PC-3 (cell line): Measurements from ENCODE around the gene NIPAL3. TPM values are rescaled to one million over a fixed set of nuclear protein-coding genes. Genes with fewer than 3 reads are reported as not detected.
A peak's percentile ranks its signal among the peaks of the same experiment; 100 is the strongest.

Experiments
- ATAC-seq: fragments of 200-7000 bp; cut with Tn5 transposase; 2 replicates; pipeline ENCODE4 v1.9.1; 2020; ENCODE audit warnings: mild to moderate bottlenecking, moderate library complexity
- BruUV-seq: library from RNA; stranded (reverse); fragments of 400-500 nt; replicated peaks from 2 replicates; lab custom pipeline; 2021; lab: Mats Ljungman, UMichigan
- CTCF ChIA-PET: fragments of 300-600 bp; sonication (Branson Sonifier 250); formaldehyde crosslinking; loops from one replicate; lab custom pipeline; 2022; ENCODE audit warnings: antibody characterized with exemption; lab: Charles Lee
- POLR2A ChIA-PET: fragments of 300-600 bp; sonication (Branson Sonifier 250); formaldehyde crosslinking; loops from one replicate; lab custom pipeline; 2022; ENCODE audit warnings: antibody characterized with exemption; ENCODE audit not compliant: unreplicated experiment; lab: Charles Lee
- DNase-seq: peaks from one replicate; pipeline ENCODE4 v3.0.0-alpha.2; 2015
- H2AFZ ChIP-seq: fragments of 300-600 bp; sonication (generic); 2 replicates; pipeline ENCODE4 v1.6.0; 2016; ENCODE audit warnings: antibody characterized with exemption, low read length
- H3F3A ChIP-seq: fragments of 300-600 bp; sonication (generic); one replicate; pipeline ENCODE4 v1.6.0; 2017; ENCODE audit warnings: antibody characterized with exemption, low read length, control low read depth, mild to moderate bottlenecking; ENCODE audit not compliant: unreplicated experiment
- H3K27ac ChIP-seq: fragments of 300-600 bp; sonication (generic); 2 replicates; pipeline ENCODE4 v1.5.1; 2016; ENCODE audit warnings: mild to moderate bottlenecking, low read length
- H3K27me3 ChIP-seq: fragments of 300-600 bp; sonication (generic); 2 replicates; pipeline ENCODE4 v1.6.1; 2016; ENCODE audit warnings: low read length, mixed read lengths
- H3K36me3 ChIP-seq: fragments of 300-600 bp; sonication (generic); 2 replicates; pipeline ENCODE4 v1.6.1; 2016; ENCODE audit warnings: low read depth, mixed run types, low read length, mixed read lengths
- H3K4me1 ChIP-seq: fragments of 300-600 bp; sonication (generic); 2 replicates; pipeline ENCODE4 v1.5.1; 2016; ENCODE audit warnings: low read length; ENCODE audit not compliant: insufficient read depth
- H3K4me2 ChIP-seq: fragments of 300-600 bp; sonication (generic); 2 replicates; pipeline ENCODE4 v1.6.0; 2016; ENCODE audit warnings: low read length
- H3K4me3 ChIP-seq: fragments of 300-600 bp; sonication (generic); 2 replicates; pipeline ENCODE4 v1.5.1; 2016; ENCODE audit warnings: mild to moderate bottlenecking, low read length, mixed read lengths
- H3K79me2 ChIP-seq: fragments of 300-600 bp; sonication (generic); 2 replicates; pipeline ENCODE4 v1.6.1; 2017; ENCODE audit warnings: low read length, mixed read lengths
- H3K9ac ChIP-seq: fragments of 300-600 bp; sonication (generic); 2 replicates; pipeline ENCODE4 v1.6.0; 2016; ENCODE audit warnings: mild to moderate bottlenecking, low read length
- H3K9me2 ChIP-seq: fragments of 300-600 bp; sonication (generic); replicated peaks from 2 replicates; pipeline ENCODE4 v1.6.1; 2016; ENCODE audit warnings: mixed run types, low read length, mixed read lengths
- H3K9me3 ChIP-seq: fragments of 300-600 bp; sonication (generic); 2 replicates; pipeline ENCODE4 v1.6.1; 2016; ENCODE audit warnings: low read length, mixed read lengths
- H4K20me1 ChIP-seq: fragments of 300-600 bp; sonication (generic); 2 replicates; pipeline ENCODE4 v1.6.1; 2016; ENCODE audit warnings: low read length, mixed read lengths
- CTCF ChIP-seq: fragments of 300-600 bp; sonication (generic); conservative IDR thresholded peaks from 2 replicates; pipeline ENCODE4 v1.5.1; 2017; ENCODE audit warnings: antibody characterized with exemption, low read depth, mild to moderate bottlenecking, low read length
- EZH2 ChIP-seq: fragments of 300-600 bp; sonication (generic); IDR thresholded peaks from one replicate; pipeline ENCODE4 v1.6.1; 2017; ENCODE audit warnings: antibody characterized with exemption, mild to moderate bottlenecking, low read length; ENCODE audit not compliant: unreplicated experiment
- EZH2phosphoT487 ChIP-seq: fragments of 300-600 bp; sonication (generic); IDR thresholded peaks from 2 replicates; pipeline ENCODE4 v1.6.1; 2018; ENCODE audit warnings: mild to moderate bottlenecking, antibody characterized with exemption, low read length, borderline replicate concordance
- intact Hi-C: fragments of 100-400 bp; cut with micrococcal nuclease; formaldehyde crosslinking; loops from 2 replicates; pipeline ENCODE4 v1.9.0; 2023
- total RNA-seq: library from RNA; depleted of rRNA; stranded (reverse); fragments of >200 nt; gene quantifications from 2 replicates; pipeline ENCODE4 v1.2.3, GENCODE V29; 2014

Gene NIPAL3
- total RNA-seq, 1 experiment from 2014 or later: 35.2 TPM

DNA sequence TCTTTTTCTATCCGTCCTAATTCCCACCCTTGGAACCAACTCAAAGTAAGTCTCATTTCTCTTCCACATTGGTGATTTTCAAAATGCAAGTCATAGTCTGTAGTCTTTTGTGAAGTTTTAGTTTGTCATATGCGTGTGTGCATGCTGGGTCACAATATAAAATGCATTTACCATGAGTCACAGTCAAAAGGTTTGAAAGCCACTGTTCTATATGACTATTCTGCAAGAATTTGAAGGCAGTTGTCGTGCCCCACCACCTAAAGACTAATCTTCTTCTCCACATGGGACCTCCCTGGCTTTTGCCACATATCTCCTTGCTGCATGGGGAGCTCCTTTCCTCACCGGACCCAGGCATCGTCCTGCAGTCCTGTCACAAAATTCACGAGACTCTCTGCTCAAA is 3.6 kb upstream of the NIPAL3 start:
- ATAC-seq (peak; percentile 6; the same call in 1 of the 2 replicates), DNase-seq (peak; percentile 89)
- peak overlapping the region; percentile 81 for H3K9ac ChIP-seq
- H3F3A ChIP-seq: no peaks in the 10 kb centered on the region
- H3K9me2 ChIP-seq: no peaks in the 10 kb centered on the region
- peak overlapping the region; percentile 84 for H3K27ac ChIP-seq
- no TSS peak for BruUV-seq
- CTCF ChIA-PET: no interaction called here
- H2AFZ ChIP-seq: 0 out of 2 replicates have a peak overlapping the region, but pooled peaks have one; percentile 32
- H3K36me3 ChIP-seq: no peaks in the 10 kb centered on the region
- intact Hi-C loops: loop anchor here (2.0 kb wide), 1 partner anchor 17 kb away; no protein-coding TSS in a partner anchor
- H3K9me3 ChIP-seq: no peaks in the 10 kb centered on the region
- POLR2A ChIA-PET: interaction anchor here (0.7 kb wide), 1 partner anchor 12 kb away, joined by 6 read pairs; no protein-coding TSS in a partner anchor
- H3K27me3 ChIP-seq: no peaks in the 10 kb centered on the region
- H3K4me2 ChIP-seq: peak overlapping the region; percentile 91
- no peak for TF ChIP-seq EZH2phosphoT487
- no peak for TF ChIP-seq CTCF
- no peak for TF ChIP-seq EZH2
- H4K20me1 ChIP-seq: no peaks in the 10 kb centered on the region
- H3K79me2 ChIP-seq: peaks cover 38% of the 10 kb centered on the region
- peak overlapping the region; percentile 74 for H3K4me3 ChIP-seq
- H3K4me1 ChIP-seq: peaks cover 61% of the 10 kb centered on the region

DNA sequence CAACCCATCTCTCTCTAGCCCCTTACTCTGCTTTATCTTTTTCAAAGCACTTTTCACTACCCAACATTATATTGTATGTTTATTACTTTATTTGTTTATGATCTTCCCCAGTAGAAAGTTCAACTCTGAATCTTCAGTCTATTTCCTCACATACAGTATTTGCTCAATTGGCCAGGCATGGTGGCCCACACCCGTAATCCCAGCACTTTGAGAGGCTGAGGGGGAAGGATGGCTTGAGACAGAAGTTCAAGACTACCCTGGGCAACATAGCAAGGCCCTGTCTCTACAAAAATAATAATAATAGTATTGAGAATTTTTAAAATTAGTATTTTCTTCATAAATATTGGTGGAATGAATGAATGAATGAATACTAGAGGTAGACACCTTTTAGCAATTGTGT is 3.2 kb upstream of the NIPAL3 start:
- POLR2A ChIA-PET: interaction anchor here (0.7 kb wide), 1 partner anchor 13 kb away, joined by 4 read pairs; no protein-coding TSS in a partner anchor
- CTCF ChIA-PET: interaction anchor here (1.0 kb wide), 1 partner anchor 103 kb away, joined by 3 read pairs; no protein-coding TSS in a partner anchor
- no peak for TF ChIP-seq CTCF
- no peak for TF ChIP-seq EZH2
- no peak for TF ChIP-seq EZH2phosphoT487
- peaks cover 40% of the 10 kb centered on the region for H3K79me2 ChIP-seq
- H3K27me3 ChIP-seq: no peaks in the 10 kb centered on the region
- H3K9me3 ChIP-seq: no peaks in the 10 kb centered on the region
- H3F3A ChIP-seq: peaks cover 2% of the 10 kb centered on the region
- peak overlapping the region; percentile 74 for H3K4me3 ChIP-seq
- no peak for ATAC-seq
- BruUV-seq: no TSS peak
- no peak for DNase-seq
- intact Hi-C loops: loop anchor here (2.0 kb wide), 1 partner anchor 18 kb away; no protein-coding TSS in a partner anchor
- H2AFZ ChIP-seq: no peak overlapping the region
- peak overlapping the region; percentile 84 for H3K27ac ChIP-seq
- no peaks in the 10 kb centered on the region for H4K20me1 ChIP-seq
- H3K4me2 ChIP-seq: peak overlapping the region; percentile 91
- no peaks in the 10 kb centered on the region for H3K36me3 ChIP-seq
- H3K9ac ChIP-seq: peak overlapping the region; percentile 81
- peaks cover 64% of the 10 kb centered on the region for H3K4me1 ChIP-seq
- no peaks in the 10 kb centered on the region for H3K9me2 ChIP-seq
